ENCODE results near the gene SYNPO. TPM values are rescaled to one million over a fixed set of nuclear protein-coding genes. Genes with fewer than 3 reads are reported as not detected.

The SYNPO gene
- 10 to 100 TPM; 43.6 to 73.9 TPM for total RNA-seq
- long read RNA-seq, partial matches to known transcripts = 40 of 47 reads
- long read RNA-seq, other reads (novel, unspliced or antisense) = 7 of 47 reads

- no peak for DNase-seq
- intact Hi-C loops (cut with DNase I, micrococcal nuclease) = no loop called here
Observed at GRCh38 chr5:150640311-150641005, at the start of gene SYNPO. TSS of gene SYNPO (plus strand) at chr5:150640660. CDS start at chr5:150648276, 7,616 bp downstream.

GRCh38 chr5:150590979-150591695 lies 49.3 kb upstream of the SYNPO start:
- no peak for ATAC-seq
- intact Hi-C loops (cut with DNase I, micrococcal nuclease) = no loop called here
- peak in 1 of 2 donors; percentile 41 for DNase-seq

More at GRCh38 chr5:150640311-150641005, at the start of gene SYNPO:
- ATAC-seq = no peak

GRCh38 chr5:150593593-150593992 lies 46.9 kb upstream of the SYNPO start:
- intact Hi-C loops (cut with DNase I, micrococcal nuclease) = no loop called here
- DNase-seq = peak; percentile 50 to 59
- ATAC-seq = peak; percentile 17

- ATAC-seq = no peak
- peak in 1 of 2 donors; percentile 22 for DNase-seq
- intact Hi-C loops (cut with DNase I, micrococcal nuclease) = no loop called here
Observed at GRCh38 chr5:150593996-150594395, 46.5 kb upstream of the SYNPO start.

GRCh38 chr5:150595466-150596031 lies 44.9 kb upstream of the SYNPO start:
- ATAC-seq (no peak), DNase-seq (no peak)
- intact Hi-C loops (cut with DNase I, micrococcal nuclease) = no loop called here

GRCh38 chr5:150596313-150596712 lies 44.1 kb upstream of the SYNPO start:
- no peak for DNase-seq

GRCh38 chr5:150596826-150597225 lies 43.6 kb upstream of the SYNPO start:
- ATAC-seq (no peak), DNase-seq (no peak)
- intact Hi-C loops (cut with DNase I, micrococcal nuclease) = no loop called here

More at GRCh38 chr5:150596313-150596712, 44.1 kb upstream of the SYNPO start:
- intact Hi-C loops (cut with DNase I, micrococcal nuclease) = no loop called here
- ATAC-seq = no peak

GRCh38 chr5:150598006-150598405 lies 42.5 kb upstream of the SYNPO start:
- DNase-seq (no peak), ATAC-seq (no peak)
- intact Hi-C loops (cut with DNase I, micrococcal nuclease) = no loop called here

GRCh38 chr5:150598821-150599273 lies 41.6 kb upstream of the SYNPO start:
- no peak for DNase-seq
- intact Hi-C loops (cut with DNase I, micrococcal nuclease) = no loop called here
- ATAC-seq = no peak

GRCh38 chr5:150599281-150599680 lies 41.2 kb upstream of the SYNPO start:
- ATAC-seq (no peak), DNase-seq (no peak)
- intact Hi-C loops (cut with DNase I, micrococcal nuclease) = no loop called here

- DNase-seq = peak; percentile 76 to 78
- intact Hi-C loops (cut with DNase I, micrococcal nuclease) = no loop called here
- ATAC-seq = peak; percentile 81
Observed at GRCh38 chr5:150599917-150600511, 40.4 kb upstream of the SYNPO start.

- DNase-seq (no peak), ATAC-seq (no peak)
- intact Hi-C loops (cut with DNase I, micrococcal nuclease) = no loop called here
Observed at GRCh38 chr5:150600616-150601490, 39.6 kb upstream of the SYNPO start.

- intact Hi-C loops (cut with DNase I, micrococcal nuclease) = no loop called here
- DNase-seq (no peak), ATAC-seq (no peak)
Observed at GRCh38 chr5:150601491-150602345, 38.7 kb upstream of the SYNPO start.

- ATAC-seq = no peak
- DNase-seq = no peak
- intact Hi-C loops (cut with DNase I, micrococcal nuclease) = no loop called here
Observed at GRCh38 chr5:150603052-150603451, 37.4 kb upstream of the SYNPO start.

- no peak for DNase-seq
- intact Hi-C loops (cut with DNase I, micrococcal nuclease) = no loop called here
- ATAC-seq = no peak
Observed at GRCh38 chr5:150603491-150603890, 37.0 kb upstream of the SYNPO start.

- ATAC-seq (no peak), DNase-seq (no peak)
- intact Hi-C loops (cut with DNase I, micrococcal nuclease) = no loop called here
Observed at GRCh38 chr5:150604010-150604409, 36.5 kb upstream of the SYNPO start.

GRCh38 chr5:150604894-150605440 lies 35.5 kb upstream of the SYNPO start:
- intact Hi-C loops (cut with DNase I, micrococcal nuclease) = no loop called here
- no peak for DNase-seq
- ATAC-seq = no peak
